ENCODE measurements around the gene TAF4B. TPM values are rescaled to one million over a fixed set of nuclear protein-coding genes. Genes with fewer than 3 reads are reported as not detected.

The TAF4B gene
- total and polyA plus RNA-seq, 9 of the 15 experiments (the other 6 are each of a cell fraction or from before 2014, with no cell fraction given): 4.5 to 25.3 (median 20.5) TPM

DNA sequence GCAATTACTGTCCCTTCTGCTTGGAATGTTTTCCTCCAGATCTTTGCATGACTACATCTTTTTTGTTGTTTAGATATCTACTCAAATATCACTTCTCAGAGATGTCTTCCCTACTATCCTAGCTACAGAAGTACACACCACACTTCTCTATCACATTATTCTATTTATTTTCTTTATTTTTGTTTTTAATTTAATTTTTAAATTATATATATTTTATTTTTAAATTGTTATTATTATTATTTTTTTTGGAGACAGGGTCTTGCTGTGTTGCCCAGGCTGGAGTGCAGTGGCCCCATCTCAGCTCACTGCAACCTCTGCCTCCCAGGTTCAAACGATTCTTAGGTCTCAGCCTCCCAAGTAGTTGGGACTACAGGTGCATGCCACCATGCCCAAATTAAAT lies 106.7 kb downstream of the TAF4B start (continued):
- TF ChIP-seq, protein P1, sequence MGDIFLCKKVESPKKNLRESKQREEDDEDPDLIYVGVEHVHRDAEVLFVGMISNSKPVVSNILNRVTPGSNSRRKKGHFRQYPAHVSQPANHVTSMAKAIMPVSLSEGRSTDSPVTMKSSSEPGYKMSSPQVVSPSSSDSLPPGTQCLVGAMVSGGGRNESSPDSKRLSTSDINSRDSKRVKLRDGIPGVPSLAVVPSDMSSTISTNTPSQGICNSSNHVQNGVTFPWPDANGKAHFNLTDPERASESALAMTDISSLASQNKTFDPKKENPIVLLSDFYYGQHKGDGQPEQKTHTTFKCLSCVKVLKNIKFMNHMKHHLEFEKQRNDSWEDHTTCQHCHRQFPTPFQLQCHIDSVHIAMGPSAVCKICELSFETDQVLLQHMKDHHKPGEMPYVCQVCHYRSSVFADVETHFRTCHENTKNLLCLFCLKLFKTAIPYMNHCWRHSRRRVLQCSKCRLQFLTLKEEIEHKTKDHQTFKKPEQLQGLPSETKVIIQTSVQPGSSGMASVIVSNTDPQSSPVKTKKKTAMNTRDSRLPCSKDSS (IDR thresholded peaks at IDR 0.05; ENCODE audit: low read depth, partially characterized antibody): no peak
- TF ChIP-seq BRCA1 (IDR thresholded peaks at IDR 0.05): no peak
- no peak for TF ChIP-seq BRCA1 (CRISPR knock-in tag; IDR thresholded peaks at IDR 0.05)
- TF ChIP-seq ZNF766 (CRISPR knock-in tag; conservative IDR thresholded peaks at IDR 0.05): no peak

DNA sequence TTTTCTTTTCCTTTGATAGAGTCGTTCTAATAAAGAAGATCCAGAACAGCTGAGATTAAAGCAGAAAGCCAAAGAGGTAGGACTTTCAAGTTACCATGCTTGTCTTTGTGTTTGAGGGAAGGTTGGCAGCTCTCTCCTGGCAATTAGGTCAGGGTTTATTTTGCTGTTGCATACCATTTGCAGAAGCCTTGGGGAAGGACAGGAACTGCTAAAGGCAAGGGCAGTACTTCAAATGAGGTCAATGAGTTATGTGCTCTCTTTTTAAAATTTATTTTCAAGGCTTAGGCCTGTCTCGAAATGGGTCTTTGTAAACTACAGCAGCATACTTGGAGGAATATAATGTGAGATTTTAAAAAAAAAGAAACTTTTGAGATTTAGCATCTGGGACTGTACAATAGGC lies 108.9 kb downstream of the TAF4B start:
- no peaks in the 10 kb centered on the region for H3K79me2 ChIP-seq (ENCODE audit: control insufficient read depth, insufficient read depth, low read length)
- in situ Hi-C loops (cut with MboI): no loop called here
- DNase-seq (ENCODE audit: extremely low read depth in 1 of 4, low spot score in 3 of 4) (no peak), FAIRE-seq (no peak), ATAC-seq (no peak)
- POLR2A ChIA-PET: no interaction called here
- H3K36me3 ChIP-seq (ENCODE audit: control insufficient read depth, insufficient read depth, low read length): peaks cover 15% of the 10 kb centered on the region; the same call in 2 of the 3 replicates
- CTCF ChIA-PET (ENCODE audit: low intra/inter-chr PET ratio): no interaction called here
- no peaks in the 10 kb centered on the region for H3K4me1 ChIP-seq (replicated peaks in 1 of 2; ENCODE audit: control insufficient read depth in 2 of 2, insufficient read depth in 2 of 2, low read length in 2 of 2)
- WGBS (ENCODE audit: insufficient coverage, low coverage, missing lambda C conversion rate): 75% methylated on average over 2 of the region's 2 CpGs
- intact Hi-C loops (cut with micrococcal nuclease): no loop called here
- H3K27me3 ChIP-seq (ENCODE audit: control insufficient read depth in 2 of 2, insufficient read depth in 2 of 2, low read length in 2 of 2): no peaks in the 10 kb centered on the region
- no peak overlapping the region for H3K4me2 ChIP-seq (ENCODE audit: insufficient read depth, low read length)
- no peaks in the 10 kb centered on the region for H4K20me1 ChIP-seq (replicated peaks; ENCODE audit: control insufficient read depth, insufficient read depth, low read length)
- no peak overlapping the region for H3K27ac ChIP-seq (ENCODE audit: extremely low read depth, low read depth, low read length)
- BruUV-seq (replicated peaks): no TSS peak
- H3K9me1 ChIP-seq (ENCODE audit: control insufficient read depth, insufficient read depth, low read length): no peaks in the 10 kb centered on the region
- H3K4me3 ChIP-seq: no peak overlapping the region
- no peak overlapping the region for H3K9ac ChIP-seq (ENCODE audit: insufficient read depth in 1 of 2, low read depth in 2 of 2, low read length in 2 of 2)
- H2AFZ ChIP-seq (ENCODE audit: low read depth, low read length): no peak overlapping the region
- no peaks in the 10 kb centered on the region for H3K9me3 ChIP-seq (replicated peaks; ENCODE audit: control insufficient read depth, insufficient read depth, low read depth, low read length)
- no peak for TF ChIP-seq C11orf30 (IDR thresholded peaks at IDR 0.05; ENCODE audit: low read depth)
- TF ChIP-seq MEIS2 (IDR thresholded peaks at IDR 0.05; ENCODE audit: partially characterized antibody): no peak
- TF ChIP-seq, protein P2, sequence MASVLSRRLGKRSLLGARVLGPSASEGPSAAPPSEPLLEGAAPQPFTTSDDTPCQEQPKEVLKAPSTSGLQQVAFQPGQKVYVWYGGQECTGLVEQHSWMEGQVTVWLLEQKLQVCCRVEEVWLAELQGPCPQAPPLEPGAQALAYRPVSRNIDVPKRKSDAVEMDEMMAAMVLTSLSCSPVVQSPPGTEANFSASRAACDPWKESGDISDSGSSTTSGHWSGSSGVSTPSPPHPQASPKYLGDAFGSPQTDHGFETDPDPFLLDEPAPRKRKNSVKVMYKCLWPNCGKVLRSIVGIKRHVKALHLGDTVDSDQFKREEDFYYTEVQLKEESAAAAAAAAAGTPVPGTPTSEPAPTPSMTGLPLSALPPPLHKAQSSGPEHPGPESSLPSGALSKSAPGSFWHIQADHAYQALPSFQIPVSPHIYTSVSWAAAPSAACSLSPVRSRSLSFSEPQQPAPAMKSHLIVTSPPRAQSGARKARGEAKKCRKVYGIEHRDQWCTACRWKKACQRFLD (CRISPR knock-in tag; IDR thresholded peaks at IDR 0.05): no peak
- TF ChIP-seq NRF1 (conservative IDR thresholded peaks at IDR 0.05 in 1 of 2, IDR thresholded peaks at IDR 0.05 in 1 of 2): no peak
- TF ChIP-seq, protein P3, sequence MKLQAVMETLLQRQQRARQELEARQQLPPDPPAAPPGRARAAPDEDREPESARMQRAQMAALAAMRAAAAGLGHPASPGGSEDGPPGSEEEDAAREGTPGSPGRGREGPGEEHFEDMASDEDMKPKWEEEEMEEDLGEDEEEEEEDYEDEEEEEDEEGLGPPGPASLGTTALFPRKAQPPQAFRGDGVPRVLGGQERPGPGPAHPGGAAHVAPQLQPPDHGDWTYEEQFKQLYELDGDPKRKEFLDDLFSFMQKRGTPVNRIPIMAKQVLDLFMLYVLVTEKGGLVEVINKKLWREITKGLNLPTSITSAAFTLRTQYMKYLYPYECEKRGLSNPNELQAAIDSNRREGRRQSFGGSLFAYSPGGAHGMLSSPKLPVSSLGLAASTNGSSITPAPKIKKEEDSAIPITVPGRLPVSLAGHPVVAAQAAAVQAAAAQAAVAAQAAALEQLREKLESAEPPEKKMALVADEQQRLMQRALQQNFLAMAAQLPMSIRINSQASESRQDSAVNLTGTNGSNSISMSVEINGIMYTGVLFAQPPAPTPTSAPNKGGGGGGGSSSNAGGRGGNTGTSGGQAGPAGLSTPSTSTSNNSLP (IDR thresholded peaks at IDR 0.05; ENCODE audit: borderline replicate concordance, low read depth, low read length): no peak
- TF ChIP-seq, protein P4, sequence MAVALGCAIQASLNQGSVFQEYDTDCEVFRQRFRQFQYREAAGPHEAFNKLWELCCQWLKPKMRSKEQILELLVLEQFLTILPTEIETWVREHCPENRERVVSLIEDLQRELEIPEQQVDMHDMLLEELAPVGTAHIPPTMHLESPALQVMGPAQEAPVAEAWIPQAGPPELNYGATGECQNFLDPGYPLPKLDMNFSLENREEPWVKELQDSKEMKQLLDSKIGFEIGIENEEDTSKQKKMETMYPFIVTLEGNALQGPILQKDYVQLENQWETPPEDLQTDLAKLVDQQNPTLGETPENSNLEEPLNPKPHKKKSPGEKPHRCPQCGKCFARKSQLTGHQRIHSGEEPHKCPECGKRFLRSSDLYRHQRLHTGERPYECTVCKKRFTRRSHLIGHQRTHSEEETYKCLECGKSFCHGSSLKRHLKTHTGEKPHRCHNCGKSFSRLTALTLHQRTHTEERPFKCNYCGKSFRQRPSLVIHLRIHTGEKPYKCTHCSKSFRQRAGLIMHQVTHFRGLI (CRISPR knock-in tag; IDR thresholded peaks at IDR 0.05): no peak
- no peak for TF ChIP-seq RBFOX2 (IDR thresholded peaks at IDR 0.05; ENCODE audit: low read depth, low read length)
- TF ChIP-seq, protein P5, sequence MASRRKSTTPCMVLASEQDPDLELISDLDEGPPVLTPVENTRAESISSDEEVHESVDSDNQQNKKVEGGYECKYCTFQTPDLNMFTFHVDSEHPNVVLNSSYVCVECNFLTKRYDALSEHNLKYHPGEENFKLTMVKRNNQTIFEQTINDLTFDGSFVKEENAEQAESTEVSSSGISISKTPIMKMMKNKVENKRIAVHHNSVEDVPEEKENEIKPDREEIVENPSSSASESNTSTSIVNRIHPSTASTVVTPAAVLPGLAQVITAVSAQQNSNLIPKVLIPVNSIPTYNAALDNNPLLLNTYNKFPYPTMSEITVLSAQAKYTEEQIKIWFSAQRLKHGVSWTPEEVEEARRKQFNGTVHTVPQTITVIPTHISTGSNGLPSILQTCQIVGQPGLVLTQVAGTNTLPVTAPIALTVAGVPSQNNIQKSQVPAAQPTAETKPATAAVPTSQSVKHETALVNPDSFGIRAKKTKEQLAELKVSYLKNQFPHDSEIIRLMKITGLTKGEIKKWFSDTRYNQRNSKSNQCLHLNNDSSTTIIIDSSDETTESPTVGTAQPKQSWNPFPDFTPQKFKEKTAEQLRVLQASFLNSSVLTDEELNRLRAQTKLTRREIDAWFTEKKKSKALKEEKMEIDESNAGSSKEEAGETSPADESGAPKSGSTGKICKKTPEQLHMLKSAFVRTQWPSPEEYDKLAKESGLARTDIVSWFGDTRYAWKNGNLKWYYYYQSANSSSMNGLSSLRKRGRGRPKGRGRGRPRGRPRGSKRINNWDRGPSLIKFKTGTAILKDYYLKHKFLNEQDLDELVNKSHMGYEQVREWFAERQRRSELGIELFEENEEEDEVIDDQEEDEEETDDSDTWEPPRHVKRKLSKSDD (conservative IDR thresholded peaks at IDR 0.05; ENCODE audit: low read length): no peak
- TF ChIP-seq GATA2 (CRISPR knock-in tag; IDR thresholded peaks at IDR 0.05): no peak
